GM18873 (cell line): ENCODE data around the gene C1orf210.

Source experiments
- ATAC-seq: cut with Tn5 transposase; IDR thresholded peaks from one replicate; pipeline ENCODE4 v1.9.1; 2021; ENCODE audit warnings: mild to moderate bottlenecking, moderate library complexity, moderate number of reproducible peaks; ENCODE audit not compliant: unreplicated experiment, low FRiP score

C1orf210 gene

DNA sequence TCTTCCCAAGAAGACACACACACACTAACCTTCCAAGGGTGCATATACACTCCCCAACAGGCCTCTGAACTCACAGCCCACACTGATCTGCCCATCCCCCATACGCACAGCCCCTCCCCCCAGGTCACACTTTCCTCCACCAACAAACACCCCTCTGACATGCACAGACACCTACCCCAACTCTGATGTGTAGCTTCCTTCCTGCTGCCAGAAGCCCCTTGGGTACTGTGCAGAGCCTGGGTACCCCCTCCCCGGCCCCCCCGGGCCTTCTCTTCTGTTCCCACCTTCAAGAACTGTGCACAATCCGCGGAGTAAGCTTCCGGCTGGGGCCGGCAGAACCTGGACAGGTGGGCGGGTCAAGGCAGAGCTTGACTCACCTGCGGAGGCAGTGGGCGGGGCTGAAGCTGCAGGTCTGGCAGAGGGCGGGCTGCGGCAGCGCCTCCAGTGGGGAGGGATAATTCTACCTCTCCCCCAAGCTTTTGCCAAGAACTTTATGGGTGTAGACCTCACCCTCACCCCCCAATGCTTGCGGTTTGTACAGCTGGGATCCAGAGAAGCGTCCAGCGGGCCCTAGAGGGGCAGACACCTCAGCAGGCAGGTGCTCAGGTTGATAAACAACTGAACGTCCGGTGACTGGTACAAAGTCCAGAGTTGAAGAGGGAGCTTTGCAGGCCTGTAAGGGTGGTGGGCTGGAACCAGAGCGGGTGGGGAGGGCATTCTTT is at the start of gene C1orf210:
C1orf210 (minus strand) TSS at position 313 of the 722 bp plus-strand sequence. CDS start 2,311 bp downstream, outside the sequence.
- no peak for ATAC-seq

DNA sequence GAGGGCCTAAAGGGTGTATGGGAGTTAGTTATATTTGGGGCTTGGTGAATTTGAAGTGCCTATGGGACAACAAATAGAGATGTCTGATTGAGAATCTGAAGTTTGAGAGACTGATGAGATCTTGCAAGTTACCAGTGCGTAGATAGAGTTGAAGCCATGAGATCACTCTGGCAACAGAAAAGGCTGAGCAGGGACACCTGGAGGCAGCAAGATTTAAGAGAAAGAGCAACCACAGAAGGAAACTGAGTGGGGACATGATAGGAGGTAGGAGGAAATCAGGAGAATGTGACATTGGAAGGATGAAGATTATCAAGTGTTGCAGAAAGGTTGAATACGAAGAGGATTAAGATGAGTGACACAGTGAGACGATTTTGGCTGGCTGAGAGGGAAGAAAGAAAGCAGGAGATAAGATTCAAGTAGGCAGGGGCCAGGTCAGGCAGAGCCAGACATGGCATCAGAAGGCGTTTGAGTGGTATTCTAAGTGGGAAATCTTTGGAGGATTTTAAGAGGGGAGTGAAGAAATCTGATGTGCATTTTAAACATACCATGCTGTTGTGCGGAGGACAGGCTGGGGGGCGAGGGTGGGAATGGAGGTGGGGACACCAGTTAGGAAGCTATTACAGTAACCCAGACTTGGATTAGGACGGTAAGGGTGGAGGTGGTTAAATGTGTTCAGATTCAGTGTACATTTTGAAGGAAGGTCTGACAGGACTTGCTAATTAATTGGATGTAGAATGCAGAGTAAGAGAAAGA is 49.2 kb upstream of the C1orf210 start:
- ATAC-seq: no peak

DNA sequence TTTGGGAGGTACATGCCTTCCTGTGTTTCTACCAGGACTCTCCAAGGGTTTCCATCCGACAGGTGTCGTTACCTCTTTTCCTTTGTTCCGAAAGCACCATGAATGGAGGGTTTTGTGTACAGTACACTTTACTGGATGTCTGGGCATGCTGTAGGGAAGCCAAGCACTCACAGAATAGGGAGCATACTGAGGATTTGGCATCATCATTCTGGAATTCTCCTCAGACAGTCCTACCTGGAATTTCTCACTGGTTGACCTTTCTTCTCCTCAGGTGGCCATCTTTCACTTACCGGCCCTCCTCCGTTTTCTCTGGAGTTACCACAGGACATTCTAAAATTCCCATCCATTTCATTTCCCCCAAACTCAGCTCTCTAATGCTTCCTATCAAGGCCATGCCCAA is 46.3 kb upstream of the C1orf210 start:
- ATAC-seq: no peak

DNA sequence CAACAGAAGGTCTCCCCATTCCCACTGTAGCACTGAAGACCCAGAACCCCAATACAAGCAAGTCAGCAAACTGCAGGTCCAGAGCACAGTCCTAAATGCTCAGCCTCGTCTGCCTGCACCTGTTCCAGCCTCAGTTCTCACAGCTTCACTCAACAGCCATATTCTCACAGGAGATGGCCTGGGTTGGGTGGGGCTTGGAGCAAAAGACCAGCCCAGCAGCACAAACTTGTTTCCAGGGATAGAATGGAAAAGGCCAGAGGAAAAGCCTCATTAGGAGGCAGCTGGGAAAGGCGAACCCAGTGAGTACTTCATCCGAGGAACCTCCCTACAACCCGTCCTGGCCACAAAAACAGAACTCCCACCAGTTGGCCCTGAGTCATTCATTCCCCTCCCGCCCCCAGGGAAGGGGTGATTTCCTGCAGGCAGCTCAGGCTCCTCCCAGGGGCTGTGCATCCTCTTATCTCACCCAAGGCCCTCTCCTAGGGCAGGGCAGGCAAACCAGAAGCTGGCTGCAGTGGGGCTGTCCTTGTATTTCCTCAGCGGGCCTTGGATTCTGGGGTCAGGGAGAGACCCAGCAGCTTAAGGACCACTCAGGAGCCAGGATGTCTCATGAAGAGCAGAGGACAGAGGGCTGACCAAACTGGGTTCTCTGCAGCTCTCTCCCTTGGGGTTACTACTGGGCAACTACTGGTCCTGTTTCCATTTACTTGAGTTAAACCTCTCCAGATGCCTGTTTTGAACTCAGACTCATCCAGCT is 44.8 kb upstream of the C1orf210 start:
- ATAC-seq: no peak

DNA sequence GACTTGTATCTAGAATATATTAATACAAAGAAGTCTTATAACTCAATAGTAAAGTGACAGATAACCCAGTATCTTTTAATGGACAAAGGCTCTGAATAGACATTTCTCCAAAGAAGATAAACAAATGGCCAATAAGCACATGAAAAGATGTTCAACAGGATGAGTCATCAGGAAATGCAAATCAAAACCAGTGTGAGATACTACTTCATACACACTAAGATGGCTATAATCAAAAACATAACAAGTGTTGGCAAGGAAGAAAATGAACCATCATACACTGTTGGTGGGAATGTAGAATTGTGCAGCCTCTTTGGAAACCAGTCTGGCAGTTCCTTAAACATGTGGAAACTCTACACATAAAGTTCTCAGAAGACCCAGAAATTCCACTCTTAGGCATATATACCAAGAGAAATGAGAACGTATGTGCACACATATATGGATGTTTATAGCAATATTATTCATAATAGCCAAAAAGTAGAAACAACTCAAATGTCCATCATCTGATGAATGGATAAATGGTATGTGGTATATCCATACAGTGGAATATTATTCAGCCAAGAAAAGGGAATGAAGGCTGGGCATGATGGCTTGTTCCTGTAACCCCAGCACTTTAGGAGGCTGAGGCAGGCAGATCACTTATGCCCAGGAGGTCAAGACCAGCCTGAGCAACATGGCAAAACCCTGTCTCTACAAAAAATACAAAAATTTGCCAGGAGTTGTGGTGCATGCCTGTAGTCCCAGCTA is 42.3 kb upstream of the C1orf210 start:
- ATAC-seq: no peak

DNA sequence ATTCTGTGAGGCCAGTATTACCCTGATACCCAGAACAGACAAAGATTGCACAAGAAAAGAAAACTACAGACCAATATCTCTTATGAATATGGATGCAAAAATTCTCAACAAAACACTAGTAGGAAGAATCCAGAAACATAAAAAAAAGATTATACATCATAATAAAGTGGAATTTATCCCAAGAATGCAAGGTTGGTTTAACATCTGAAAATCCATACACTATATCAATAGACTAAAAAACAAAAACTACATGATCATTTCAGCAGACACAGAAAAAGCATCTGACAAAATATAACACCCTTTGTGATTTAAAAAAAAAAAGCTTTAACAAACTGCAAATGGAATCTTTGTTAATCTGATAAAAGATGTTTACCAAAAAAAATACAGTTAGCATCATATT is 40.0 kb upstream of the C1orf210 start:
- ATAC-seq: no peak

DNA sequence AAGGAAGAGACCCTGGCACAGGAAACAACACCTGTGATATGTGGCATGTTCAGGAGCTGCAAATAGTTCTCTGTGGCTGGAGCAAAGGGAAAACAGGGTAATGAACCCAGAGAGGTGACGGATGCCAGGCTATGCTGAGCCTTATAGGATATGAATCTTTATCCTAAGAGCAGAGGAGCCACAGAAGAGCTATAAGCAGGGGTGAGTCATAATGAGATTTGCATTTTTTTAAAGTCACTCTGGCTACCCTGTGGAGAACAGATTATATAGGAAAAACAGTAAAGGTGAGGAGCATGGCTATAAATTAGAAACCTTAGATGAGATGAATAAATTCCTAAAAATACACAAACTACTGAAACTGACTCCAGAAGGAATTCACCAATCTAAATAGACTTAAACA is 39.4 kb upstream of the C1orf210 start:
- ATAC-seq: no peak

DNA sequence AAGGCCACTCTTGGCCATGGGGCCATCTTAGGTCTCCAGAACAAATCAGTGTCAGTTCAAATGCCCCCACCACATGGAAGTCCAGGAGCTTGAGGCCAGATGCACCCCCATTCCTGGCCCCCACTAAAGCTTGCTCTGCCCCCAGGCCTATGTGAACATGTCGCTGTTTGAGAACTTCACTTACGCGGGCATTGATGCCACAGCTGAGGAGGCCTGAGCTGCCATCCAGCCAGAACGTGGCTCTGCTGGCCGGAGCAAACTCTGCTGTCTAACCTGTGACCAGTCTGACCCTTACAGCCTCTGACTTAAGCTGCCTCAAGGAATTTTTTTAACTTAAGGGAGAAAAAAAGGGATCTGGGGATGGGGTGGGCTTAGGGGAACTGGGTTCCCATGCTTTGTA is 37.1 kb upstream of the C1orf210 start:
- ATAC-seq: no peak

DNA sequence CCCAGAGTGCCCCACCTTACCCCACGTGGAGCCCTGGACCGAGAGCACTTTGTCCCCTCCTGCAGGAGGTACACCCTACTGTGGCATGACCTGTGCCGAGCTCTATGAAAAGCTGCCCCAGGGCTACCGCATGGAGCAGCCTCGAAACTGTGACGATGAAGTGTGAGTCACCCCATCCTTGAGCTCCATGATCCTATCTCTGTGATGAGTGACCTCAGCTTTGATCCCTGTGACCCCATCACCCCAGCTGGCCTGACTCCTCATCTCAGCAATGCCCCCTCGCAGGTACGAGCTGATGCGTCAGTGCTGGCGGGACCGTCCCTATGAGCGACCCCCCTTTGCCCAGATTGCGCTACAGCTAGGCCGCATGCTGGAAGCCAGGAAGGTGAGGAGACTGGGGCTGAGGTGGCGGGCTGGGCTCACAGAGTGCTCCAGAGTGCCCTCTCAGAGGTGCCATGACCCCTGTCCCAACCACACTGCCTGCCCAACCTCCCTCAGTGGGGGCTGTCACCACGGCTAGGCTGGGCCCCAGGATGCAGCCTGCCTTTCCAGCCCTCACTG is 36.0 kb upstream of the C1orf210 start:
- no peak for ATAC-seq

DNA sequence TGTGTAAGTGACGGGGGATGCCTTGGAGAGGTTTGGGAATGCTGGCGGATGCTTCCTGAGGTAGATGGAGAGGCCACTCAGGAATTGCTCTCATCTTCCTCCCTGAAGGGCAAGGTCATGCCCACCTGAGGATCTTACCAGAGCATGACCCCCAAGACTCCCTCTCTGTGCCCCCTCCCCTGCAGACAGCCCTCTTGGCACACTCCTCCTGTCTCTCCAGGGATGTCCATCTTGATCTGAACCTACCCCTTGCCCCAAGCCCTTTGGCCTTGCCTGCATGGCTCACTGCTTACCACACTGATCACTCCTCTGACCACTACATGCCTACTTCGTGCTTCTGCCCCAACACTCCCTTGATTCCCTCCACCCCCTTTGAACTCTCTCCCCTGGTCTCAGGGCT is 34.4 kb upstream of the C1orf210 start:
- ATAC-seq: no peak

DNA sequence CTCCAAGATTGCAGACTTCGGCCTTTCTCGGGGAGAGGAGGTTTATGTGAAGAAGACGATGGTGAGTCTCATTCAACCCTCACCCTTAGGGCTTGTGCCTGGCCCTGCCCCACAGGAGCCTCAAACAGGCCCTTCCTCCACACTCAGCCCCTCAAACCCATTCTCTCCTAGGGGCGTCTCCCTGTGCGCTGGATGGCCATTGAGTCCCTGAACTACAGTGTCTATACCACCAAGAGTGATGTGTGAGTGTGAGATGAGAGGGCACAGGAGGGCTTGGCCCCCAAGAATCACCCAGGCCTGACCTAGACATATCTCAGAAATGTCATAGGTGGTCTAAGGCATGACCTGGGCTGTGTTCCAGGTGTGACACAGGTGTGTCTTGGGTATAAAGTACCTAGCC is 33.9 kb upstream of the C1orf210 start:
- ATAC-seq: no peak

DNA sequence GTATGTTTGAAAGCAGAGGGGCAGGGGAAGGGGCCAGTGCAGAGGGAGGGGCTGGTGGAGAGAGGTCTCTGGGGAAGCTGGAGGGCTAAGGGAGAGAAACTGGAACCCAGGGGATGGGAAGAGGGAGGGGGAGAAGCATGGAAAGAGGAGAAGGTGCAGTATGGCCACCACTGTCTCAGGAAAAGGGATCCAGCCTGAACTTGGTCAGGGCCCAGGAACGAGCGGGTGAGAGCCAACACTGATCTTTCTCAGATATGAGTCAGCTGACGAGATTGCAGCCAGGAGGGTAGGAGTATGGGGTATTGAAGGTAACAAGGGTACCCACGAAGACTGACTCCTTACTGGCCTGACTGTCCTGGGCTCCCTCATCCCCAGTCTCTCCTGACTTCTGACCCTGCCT is 33.5 kb upstream of the C1orf210 start:
- no peak for ATAC-seq

DNA sequence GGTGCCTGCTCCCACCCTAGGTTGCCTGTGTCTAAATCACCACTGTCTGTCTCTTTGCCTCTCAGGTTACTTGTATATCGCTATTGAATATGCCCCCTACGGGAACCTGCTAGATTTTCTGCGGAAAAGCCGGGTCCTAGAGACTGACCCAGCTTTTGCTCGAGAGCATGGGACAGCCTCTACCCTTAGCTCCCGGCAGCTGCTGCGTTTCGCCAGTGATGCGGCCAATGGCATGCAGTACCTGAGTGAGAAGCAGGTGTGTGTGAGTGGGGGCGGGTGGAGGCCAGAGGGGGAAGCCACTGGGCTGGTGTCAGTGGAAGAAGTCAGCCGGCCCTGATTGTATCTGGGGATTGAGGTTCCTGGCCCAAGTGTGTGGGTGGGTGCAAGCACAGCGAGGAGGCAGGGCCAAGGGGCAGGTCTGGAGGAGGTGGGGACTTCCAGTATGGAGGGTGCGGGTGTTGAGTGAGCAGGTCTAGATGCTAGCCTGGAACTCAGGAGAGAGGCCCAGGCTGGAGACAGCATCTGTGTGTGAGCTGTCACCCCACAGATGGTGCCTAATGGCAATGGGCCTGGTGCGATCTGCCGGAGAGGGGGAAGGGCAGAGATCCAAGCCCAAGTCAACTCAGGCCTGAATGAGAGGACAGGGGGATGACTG is 32.6 kb upstream of the C1orf210 start:
- ATAC-seq: no peak

DNA sequence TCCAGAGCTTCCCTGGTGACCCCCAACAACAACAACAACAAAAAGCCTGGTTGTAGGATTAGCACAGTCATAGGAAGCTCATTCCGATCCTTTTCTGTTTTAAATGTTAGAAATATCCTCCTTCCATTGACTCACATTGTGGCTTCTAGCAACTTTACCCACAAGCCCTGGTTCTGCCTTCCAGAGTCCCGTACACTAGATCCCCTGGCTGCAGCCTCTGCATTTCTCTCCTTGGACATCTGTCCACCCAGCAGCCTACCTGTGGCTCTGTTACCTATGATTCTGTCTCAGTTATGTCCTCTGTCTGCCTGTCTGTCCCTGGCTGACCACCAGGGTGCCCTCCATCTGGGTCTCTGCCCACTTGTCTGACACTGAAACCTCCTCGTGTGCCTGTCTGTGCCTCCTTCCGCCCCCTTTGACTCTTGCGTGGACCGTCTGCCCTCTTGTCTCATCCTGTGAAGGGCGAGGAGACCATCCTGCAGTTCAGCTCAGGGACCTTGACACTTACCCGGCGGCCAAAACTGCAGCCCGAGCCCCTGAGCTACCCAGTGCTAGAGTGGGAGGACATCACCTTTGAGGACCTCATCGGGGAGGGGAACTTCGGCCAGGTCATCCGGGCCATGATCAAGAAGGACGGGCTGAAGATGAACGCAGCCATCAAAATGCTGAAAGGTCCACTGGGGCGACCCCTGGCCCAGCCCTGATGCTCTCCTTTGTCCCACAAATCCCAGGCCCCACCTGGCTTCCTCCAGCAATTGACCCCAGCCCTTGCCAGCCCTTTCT is 31.5 kb upstream of the C1orf210 start:
- ATAC-seq: no peak

DNA sequence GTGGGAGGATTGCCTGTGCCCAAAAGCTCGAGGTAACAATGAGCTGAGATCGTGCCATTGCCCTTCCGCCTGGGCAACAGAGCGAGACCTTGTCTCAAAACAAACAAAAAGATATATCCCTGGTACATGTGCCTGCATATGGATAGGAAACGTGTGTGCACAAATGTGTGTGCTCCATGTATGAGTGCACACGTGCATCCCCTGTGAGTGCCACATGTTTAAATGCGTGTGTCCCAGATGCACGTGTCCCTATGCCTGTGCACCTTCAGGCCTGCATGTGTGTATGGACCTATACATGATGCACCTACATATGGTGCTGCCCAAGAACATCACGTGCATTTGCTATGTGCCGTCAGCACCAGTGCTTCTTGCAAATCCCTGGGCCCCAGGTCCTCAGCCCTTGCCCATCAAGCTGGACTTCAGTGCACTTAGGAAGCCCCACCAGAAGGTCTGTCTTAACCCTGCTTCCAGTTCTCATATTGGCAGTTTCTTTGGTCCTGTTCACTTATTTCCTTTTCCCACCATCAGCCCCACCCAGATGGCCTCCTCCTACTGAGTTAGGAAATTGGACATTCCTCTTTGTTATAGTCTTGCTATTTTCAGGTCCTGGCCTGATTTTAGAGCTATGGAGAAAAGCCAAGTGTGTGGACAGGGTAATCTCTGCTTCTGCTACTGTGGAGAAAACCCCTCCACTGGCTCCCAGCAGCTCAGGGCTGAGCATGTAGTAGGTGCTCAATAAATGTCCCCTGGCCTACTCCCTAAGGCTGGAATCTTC is 30.8 kb upstream of the C1orf210 start:
- ATAC-seq: no peak

DNA sequence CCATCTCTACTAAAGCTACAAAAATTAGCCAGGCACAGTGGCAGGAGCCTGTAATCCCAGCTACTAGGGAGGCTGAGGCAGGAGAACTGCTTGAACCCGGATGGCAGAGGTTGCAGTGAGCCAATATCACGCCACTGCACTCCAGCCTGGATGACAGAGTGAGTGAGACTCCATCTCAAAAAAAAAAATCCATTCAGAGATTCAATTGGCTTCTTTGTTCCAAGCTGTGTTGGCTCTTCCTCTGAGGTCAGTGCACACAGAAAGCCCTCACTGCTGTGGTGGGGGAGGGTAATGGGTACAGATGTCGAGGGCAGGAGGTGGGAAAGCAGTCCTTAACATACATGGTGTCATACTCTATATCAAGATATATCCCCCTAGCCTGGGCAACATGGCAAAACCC is 30.1 kb upstream of the C1orf210 start:
- no peak for ATAC-seq

DNA sequence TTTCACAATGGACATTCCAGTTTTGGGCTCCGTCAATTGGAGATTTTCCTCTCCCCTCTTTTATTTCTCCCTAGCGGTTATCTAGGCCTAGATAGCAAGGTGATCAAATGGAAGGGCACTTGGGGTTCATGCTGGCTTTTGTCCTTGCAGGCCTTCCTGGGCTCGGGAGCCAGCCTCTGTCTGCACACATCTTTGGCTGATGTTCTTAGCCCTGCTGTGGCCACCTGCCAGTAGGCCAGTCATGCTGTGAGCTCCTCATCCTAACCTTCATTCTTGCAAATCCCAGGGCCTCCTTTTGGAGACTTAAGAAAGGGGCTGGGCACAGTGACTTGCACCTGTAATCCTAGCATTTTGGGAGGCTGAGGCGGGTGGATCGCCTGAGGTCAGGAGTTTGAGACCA is 28.9 kb upstream of the C1orf210 start:
- ATAC-seq: no peak

DNA sequence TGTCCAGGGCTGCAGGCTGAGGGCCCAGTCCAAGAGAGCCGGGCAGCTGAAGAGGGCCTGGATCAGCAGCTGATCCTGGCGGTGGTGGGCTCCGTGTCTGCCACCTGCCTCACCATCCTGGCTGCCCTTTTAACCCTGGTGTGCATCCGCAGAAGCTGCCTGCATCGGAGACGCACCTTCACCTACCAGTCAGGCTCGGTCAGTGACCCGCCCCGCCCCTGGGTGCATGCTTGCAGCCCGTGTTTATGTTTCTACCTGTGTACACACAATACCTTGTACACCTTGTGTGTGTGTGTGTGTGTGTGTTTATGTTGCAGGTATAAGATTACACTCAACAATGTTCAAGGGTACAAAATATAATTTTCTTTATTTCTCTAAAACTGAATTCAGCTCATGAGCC is 28.4 kb upstream of the C1orf210 start:
- ATAC-seq: no peak
